Measurements from ENCODE around the gene GRID1.

- TF ChIP-seq CTCF (optimal IDR thresholded peaks at IDR 0.05 in 1 of 3, IDR thresholded peaks at IDR 0.05 in 1 of 3, conservative IDR thresholded peaks at IDR 0.05 in 1 of 3; ENCODE audit: extremely low read depth in 1 of 3, insufficient read depth in 2 of 3, low read length in 3 of 3) (no peak), EZH2 (IDR thresholded peaks at IDR 0.05; ENCODE audit: low read length) (no peak)
These were observed 514.7 kb downstream of the GRID1 start for GRCh38 chr10:85851934-85852333.
